H1 (cell line): ENCODE data around the gene REPIN1. TPM values are rescaled to one million over a fixed set of nuclear protein-coding genes. Genes with fewer than 3 reads are reported as not detected.

Source experiments
- CTCF ChIA-PET: fragments of 300-600 bp; sonication (Branson Sonifier 250); formaldehyde crosslinking; loops from one replicate; lab custom pipeline; 2021; ENCODE audit not compliant: partially characterized antibody; lab: Charles Lee
- POLR2A ChIA-PET: fragments of 300-600 bp; sonication (Branson Sonifier 250); formaldehyde crosslinking; loops from one replicate; lab custom pipeline; 2021; ENCODE audit warnings: inconsistent platforms; ENCODE audit not compliant: partially characterized antibody; lab: Charles Lee
- DNase-seq, 2 experiments: peaks; one replicate each; pipeline versions ENCODE4 v3.0.0 to v3.0.0-alpha.2; 2010 to 2022; ENCODE audit warnings: low spot score in 2 of 2, low read depth in 1 of 2, mixed read lengths in 1 of 2
- FAIRE-seq: peaks from 2 replicates; lab custom pipeline; 2011; peaks lifted over from hg19 to GRCh38; lab: Jason Lieb, UNC
- H2AFZ ChIP-seq: 2 replicates; pipeline ENCODE4 v1.8.1; 2012; ENCODE audit warnings: low read length, inconsistent platforms
- H2AK5ac ChIP-seq: 2 replicates; pipeline ENCODE4 v1.6.1; 2013; ENCODE audit warnings: low read depth, low read length
- H2BK120ac ChIP-seq: replicated peaks from 2 replicates; pipeline ENCODE3; 2013; ENCODE audit warnings: low read depth, low read length, inconsistent platforms
- H2BK12ac ChIP-seq: 2 replicates; pipeline ENCODE4 v1.6.1; 2013; ENCODE audit warnings: low read depth, low read length
- H2BK15ac ChIP-seq: 2 replicates; pipeline ENCODE4 v1.6.1; 2013; ENCODE audit warnings: low read length
- H2BK20ac ChIP-seq: 2 replicates; pipeline ENCODE4 v1.6.1; 2013; ENCODE audit warnings: low read length
- H2BK5ac ChIP-seq: 2 replicates; pipeline ENCODE4 v1.6.1; 2013; ENCODE audit warnings: low read depth, low read length
- H3K14ac ChIP-seq: 2 replicates; pipeline ENCODE4 v1.6.1; 2013; ENCODE audit warnings: inconsistent platforms; ENCODE audit not compliant: insufficient read length
- H3K18ac ChIP-seq: 2 replicates; pipeline ENCODE4 v1.6.1; 2013; ENCODE audit warnings: low read length; ENCODE audit errors: extremely low read depth
- H3K23ac ChIP-seq: 2 replicates; pipeline ENCODE4 v1.6.1; 2013; ENCODE audit warnings: inconsistent platforms; ENCODE audit not compliant: insufficient read length
- H3K23me2 ChIP-seq: 2 replicates; pipeline ENCODE4 v1.6.1; 2013; ENCODE audit warnings: low read depth, low read length
- H3K27ac ChIP-seq: 2 replicates; pipeline ENCODE4 v1.6.1; 2011; ENCODE audit warnings: low read depth, low read length, inconsistent platforms
- H3K27me3 ChIP-seq, 4 experiments: replicated peaks in 1 of 4; 1 replicate in 1 of 4; 2 replicates in 3 of 4; pipeline versions ENCODE4 v1.6.1 to v1.8.1; 2011 to 2013; ENCODE audit warnings: low read length in 3 of 4, mild to moderate bottlenecking in 3 of 4, inconsistent platforms in 2 of 4, mixed read lengths in 2 of 4, moderate library complexity in 1 of 4; ENCODE audit not compliant: control insufficient read depth in 3 of 4, insufficient read depth in 3 of 4; ENCODE audit errors: extremely low read depth in 1 of 4
- H3K36me3 ChIP-seq, 4 experiments: 2 replicates each; pipeline versions ENCODE4 v1.6.1 to v1.8.1; 2011 to 2013; ENCODE audit warnings: mild to moderate bottlenecking in 4 of 4, low read length in 3 of 4, moderate library complexity in 2 of 4, control low read depth in 1 of 4, inconsistent platforms in 1 of 4; ENCODE audit not compliant: insufficient read depth in 4 of 4, control insufficient read depth in 2 of 4
- H3K4ac ChIP-seq: replicated peaks from 2 replicates; pipeline ENCODE3; 2013; ENCODE audit warnings: low read length, low read depth, mixed read lengths, inconsistent platforms; ENCODE audit not compliant: insufficient read length
- H3K4me1 ChIP-seq, 4 experiments: replicated peaks in 1 of 4; 1 replicate in 1 of 4; 2 replicates in 3 of 4; pipeline versions ENCODE4 v1.6.1 to v1.8.1; 2011 to 2013; ENCODE audit warnings: low read length in 3 of 4, inconsistent platforms in 2 of 4, mixed read lengths in 1 of 4; ENCODE audit not compliant: insufficient read depth in 4 of 4, control insufficient read depth in 3 of 4
- H3K4me2 ChIP-seq, 2 experiments: 2 replicates each; pipeline versions ENCODE4 v1.6.1 to v1.8.1; 2011 to 2013; ENCODE audit warnings: low read depth in 2 of 2, low read length in 2 of 2, control low read depth in 1 of 2, inconsistent platforms in 1 of 2, mild to moderate bottlenecking in 1 of 2; ENCODE audit not compliant: insufficient read depth in 1 of 2
- H3K4me3 ChIP-seq, 4 experiments: fragments of 200-600, 300-600 bp in 1 of 4; sonication (generic), shearing (Covaris generic), sonication (Bioruptor Twin) in 1 of 4; 2 replicates each; pipeline versions ENCODE4 v1.5.1 to v1.8.1; 2011 to 2016; ENCODE audit warnings: low read length in 4 of 4, low read depth in 3 of 4, control low read depth in 2 of 4, inconsistent platforms in 2 of 4, mild to moderate bottlenecking in 2 of 4, mixed read lengths in 1 of 4, moderate library complexity in 1 of 4; ENCODE audit not compliant: insufficient read depth in 2 of 4; ENCODE audit errors: extremely low read depth in 1 of 4
- H3K56ac ChIP-seq: replicated peaks from 2 replicates; pipeline ENCODE3; 2013; ENCODE audit warnings: low read depth, mild to moderate bottlenecking, mixed read lengths, low read length, inconsistent platforms; ENCODE audit not compliant: insufficient read length
- H3K79me1 ChIP-seq: 2 replicates; pipeline ENCODE4 v1.6.1; 2013; ENCODE audit warnings: low read depth, low read length, control low read depth
- H3K79me2 ChIP-seq, 2 experiments: 2 replicates each; pipeline versions ENCODE4 v1.6.1 to v1.8.1; 2012 to 2013; ENCODE audit warnings: low read length in 2 of 2, mild to moderate bottlenecking in 2 of 2, inconsistent platforms in 1 of 2; ENCODE audit not compliant: insufficient read depth in 2 of 2, control insufficient read depth in 1 of 2
- H3K9ac ChIP-seq, 4 experiments: replicated peaks in 1 of 4; 1 replicate in 1 of 4; 2 replicates in 3 of 4; pipeline versions ENCODE4 v1.6.1 to v1.8.1; 2011 to 2013; ENCODE audit warnings: low read depth in 3 of 4, low read length in 3 of 4, control low read depth in 2 of 4, mild to moderate bottlenecking in 2 of 4, moderate library complexity in 2 of 4, inconsistent platforms in 1 of 4; ENCODE audit errors: extremely low read depth in 1 of 4
- H3K9me3 ChIP-seq, 2 experiments: 2 replicates each; pipeline versions ENCODE4 v1.6.1 to v1.8.1; 2012 to 2013; ENCODE audit warnings: mild to moderate bottlenecking in 2 of 2, moderate library complexity in 2 of 2, control low read depth in 1 of 2, inconsistent platforms in 1 of 2, low read depth in 1 of 2, low read length in 1 of 2, mixed read lengths in 1 of 2; ENCODE audit not compliant: insufficient read depth in 2 of 2
- H4K20me1 ChIP-seq, 2 experiments: replicated peaks in 1 of 2; 2 replicates each; pipeline versions ENCODE3 to v1.8.1; 2011 to 2013; ENCODE audit warnings: inconsistent platforms in 2 of 2, low read length in 2 of 2, mild to moderate bottlenecking in 1 of 2; ENCODE audit not compliant: insufficient read depth in 2 of 2, control insufficient read depth in 1 of 2
- H4K5ac ChIP-seq: 2 replicates; pipeline ENCODE4 v1.6.1; 2013; ENCODE audit warnings: low read length, low read depth, mixed read lengths, inconsistent platforms; ENCODE audit not compliant: insufficient read length
- H4K8ac ChIP-seq: 2 replicates; pipeline ENCODE4 v1.8.0; 2013; ENCODE audit warnings: mild to moderate bottlenecking, moderate library complexity, low read length, inconsistent platforms; ENCODE audit not compliant: insufficient read depth; ENCODE audit errors: extremely low read depth
- H4K91ac ChIP-seq: replicated peaks from 2 replicates; pipeline ENCODE3; 2013; ENCODE audit warnings: low read length, mixed read lengths, inconsistent platforms; ENCODE audit not compliant: insufficient read length
- CBX8 ChIP-seq: fragments of 300-800, 300-1000 bp; sonication (generic); IDR thresholded peaks from 2 replicates; pipeline ENCODE4 v1.7.1; 2016; ENCODE audit warnings: low read depth, low read length, borderline replicate concordance
- CHD1 ChIP-seq: IDR thresholded peaks from 2 replicates; pipeline ENCODE4 v1.6.1; 2012; ENCODE audit warnings: low read depth, low read length, improper control_type of control experiment
- GTF2F1 ChIP-seq: IDR thresholded peaks from 2 replicates; pipeline ENCODE4 v1.6.1; 2012; ENCODE audit warnings: low read depth, low read length, improper control_type of control experiment, borderline replicate concordance
- MAFK ChIP-seq: IDR thresholded peaks from 2 replicates; pipeline ENCODE4 v1.6.1; 2012; ENCODE audit warnings: low read depth, mild to moderate bottlenecking, improper control_type of control experiment, low read length
- USF2 ChIP-seq: IDR thresholded peaks from 2 replicates; pipeline ENCODE4 v1.6.1; 2011; ENCODE audit warnings: low read length, improper control_type of control experiment
- ZNF274 ChIP-seq: IDR thresholded peaks from 2 replicates; pipeline ENCODE4 v1.7.0; 2012; ENCODE audit warnings: low read length, borderline replicate concordance; ENCODE audit errors: extremely low read depth
- WGBS, 2 experiments: shearing (Covaris generic) in 1 of 2; methylation state at CpG; one replicate each; pipeline versions ENCODE4 v1.1.6 to v1.1.7; 2013 to 2015; ENCODE audit warnings: low lambda C conversion rate in 2 of 2, mixed read lengths in 2 of 2, inconsistent platforms in 1 of 2, low coverage in 1 of 2, missing lambda C conversion rate in 1 of 2; ENCODE audit not compliant: insufficient replicate concordance in 2 of 2, insufficient coverage in 1 of 2, insufficient read length in 1 of 2; ENCODE audit errors: extremely low coverage in 1 of 2, missing lambda C conversion rate in 1 of 2; 5-methylcytosine and 5-hydroxymethylcytosine counted together
- polyA plus RNA-seq, 7 experiments: library from polyadenylated mRNA; depleted of rRNA in 3 of 7; stranded (reverse) in 5 of 7; unstranded in 2 of 7; fragments of >200 nt in 5 of 7; fragments of 200-250 nt in 2 of 7; gene quantifications; 1 replicate in 5 of 7; 2 replicates in 1 of 7; 4 replicates in 1 of 7; pipeline versions ENCODE4 v1.2.1 to v1.2.3, GENCODE V29; 2011 to 2013; ENCODE audit warnings: missing spikeins in 2 of 7, mixed read lengths in 2 of 7
- total RNA-seq: library from RNA; stranded (reverse); fragmentation: NEBNext Ultra II Directional; extraction: Animal tissue kit (Norgen Biotek cat#: 25700); gene quantifications from 2 replicates; pipeline ENCODE4 v1.2.1, GENCODE V29; 2021

Gene REPIN1
- total and polyA plus RNA-seq, 2 of the 8 experiments (the other 6 are each of a cell fraction or from before 2014, with no cell fraction given) = 98.6 to 125 TPM

- Histone ChIP-seq H3K14ac (no peak overlapping the region), H3K27ac (no peak overlapping the region), H2BK20ac (no peak overlapping the region), H2BK12ac (no peak overlapping the region), H3K79me1 (no peaks in the 10 kb centered on the region; the same call in 1 of the 2 replicates), H3K27me3 (no peaks in the 10 kb centered on the region; a peak in 1 of 7 replicates), H4K91ac (no peak overlapping the region), H4K5ac (no peak overlapping the region), H2AFZ (no peak overlapping the region), H3K79me2 (no peaks in the 10 kb centered on the region), H3K18ac (no peak overlapping the region), H3K56ac (no peak overlapping the region), H4K20me1 (peaks cover 0 to 5% of the 10 kb centered on the region in 2 experiments), H4K8ac (no peak overlapping the region), H2BK15ac (0 out of 2 replicates have a peak overlapping the region, but pooled peaks have one; percentile 14), H2AK5ac (no peak overlapping the region), H2BK120ac (no peak overlapping the region), H3K23ac (no peak overlapping the region), H3K9me3 (no peaks in the 10 kb centered on the region), H3K4ac (peak overlapping the region; percentile 57), H3K4me3 (no peak overlapping the region), H3K4me2 (no peak overlapping the region), H3K23me2 (peaks cover 13% of the 10 kb centered on the region; the same call in 1 of the 2 replicates), H2BK5ac (no peak overlapping the region), H3K36me3 (no peaks in the 10 kb centered on the region), H3K9ac (no peak overlapping the region), H3K4me1 (peaks cover 12 to 18% (median 16%) of the 10 kb centered on the region in 4 experiments)
- POLR2A ChIA-PET = interaction anchor here (1.0 to 1.4 kb wide), 3 partner anchors 11 to 43 kb away, joined by 3 to 10 read pairs (median 4); partner anchors contain the start of gene REPIN1
- 92% methylated on average over 4 of the region's 4 CpGs; no CpG with 5 or more reads in 1 of the 2 experiments for WGBS, 2 experiments
- FAIRE-seq (no peak), DNase-seq (no peak)
- TF ChIP-seq CBX8 = no peak
- TF ChIP-seq USF2 = no peak
- TF ChIP-seq CHD1 = no peak
- no peak for TF ChIP-seq GTF2F1
- TF ChIP-seq MAFK = no peak
- no peak for TF ChIP-seq ZNF274
- CTCF ChIA-PET = interaction anchor here (0.7 to 4.5 kb wide), 15 partner anchors 11 to 709 kb away, joined by 3 to 32 read pairs (median 4); partner anchors contain the start of gene REPIN1
Measured at GRCh38 chr7:150358433-150358832, 10.2 kb upstream of the REPIN1 start.
